ENCODE data around the gene CTNNAL1. TPM values are rescaled to one million over a fixed set of nuclear protein-coding genes. Genes with fewer than 3 reads are reported as not detected.

Gene CTNNAL1
- total and polyA plus RNA-seq, 2 of the 8 experiments (the other 6 are each of a cell fraction or from before 2014, with no cell fraction given) = 23.2 to 66.1 TPM

- no peak for TF ChIP-seq CHD7 (IDR thresholded peaks at IDR 0.05; ENCODE audit: insufficient replicate concordance, low read length)
- no peak for TF ChIP-seq POU5F1 (IDR thresholded peaks at IDR 0.05; ENCODE audit: low read depth, low read length)
- no peak; a peak in 1 of 4 replicates for TF ChIP-seq HDAC2 (IDR thresholded peaks at IDR 0.05; ENCODE audit: borderline replicate concordance in 1 of 2, low read depth in 2 of 2, low read length in 2 of 2)
- TF ChIP-seq TAF7 (optimal IDR thresholded peaks at IDR 0.05; ENCODE audit: borderline replicate concordance, low read depth, low read length) = peak; percentile 83
- peak; percentile 77 for TF ChIP-seq TBP (IDR thresholded peaks at IDR 0.05; ENCODE audit: low read depth, low read length)
- no peak for TF ChIP-seq SIX5 (IDR thresholded peaks at IDR 0.05; ENCODE audit: low read depth, low read length)
- peak; percentile 33 for TF ChIP-seq BRCA1 (IDR thresholded peaks at IDR 0.05; ENCODE audit: low read depth, low read length)
- TF ChIP-seq SRF (IDR thresholded peaks at IDR 0.05; ENCODE audit: low read depth, low read length) = peak; percentile 68
- peak in 1 of 2 experiments; percentile 33; a peak in 2 of 4 replicates for TF ChIP-seq RAD21 (IDR thresholded peaks at IDR 0.05 in 1 of 2, conservative IDR thresholded peaks at IDR 0.05 in 1 of 2; ENCODE audit: low read depth in 2 of 2, low read length in 2 of 2)
- TF ChIP-seq CEBPB (IDR thresholded peaks at IDR 0.05; ENCODE audit: low read depth, low read length) = no peak
Observed at GRCh38 chr9:108933718-108934322, 79.5 kb downstream of the CTNNAL1 start, which contains the start of gene ELP1 (continued).
